CD4-positive, alpha-beta T cell treated with Interleukin-15 for 4 hours (primary cell): ENCODE data around the gene YIPF2.

Experiments used
- DNase-seq: peaks from one replicate; pipeline ENCODE4 v3.0.0-alpha.2; 2020; ENCODE audit warnings: low spot score

YIPF2 gene

GRCh38 chr19:10936661-10937084 lies 8.2 kb upstream of the YIPF2 start:
- DNase-seq, result peak; percentile 61

- no peak for DNase-seq
Observed at GRCh38 chr19:10935371-10936059, 7.1 kb upstream of the YIPF2 start.

- no peak for DNase-seq
Observed at GRCh38 chr19:10929402-10929794, 959 bp upstream of the YIPF2 start.

GRCh38 chr19:10927730-10928562 lies 493 bp downstream of the YIPF2 start:
- DNase-seq, result peak; percentile 6

- no peak for DNase-seq
Observed at GRCh38 chr19:10924597-10924996, 3.8 kb downstream of the YIPF2 start.

- no peak for DNase-seq
Observed at GRCh38 chr19:10923260-10924112, 5.0 kb downstream of the YIPF2 start.

- DNase-seq, result no peak
Observed at GRCh38 chr19:10922638-10923014, 5.8 kb downstream of the YIPF2 start.

- DNase-seq, result no peak
Observed at GRCh38 chr19:10921910-10922637, 6.4 kb downstream of the YIPF2 start.

GRCh38 chr19:10921199-10921909 lies 7.1 kb downstream of the YIPF2 start:
- no peak for DNase-seq

- no peak for DNase-seq
Observed at GRCh38 chr19:10920781-10921180, 7.7 kb downstream of the YIPF2 start.

GRCh38 chr19:10920288-10920655 lies 8.2 kb downstream of the YIPF2 start:
- no peak for DNase-seq

GRCh38 chr19:10919352-10920287 lies 8.8 kb downstream of the YIPF2 start:
- no peak for DNase-seq

GRCh38 chr19:10918359-10918758 lies 10.1 kb downstream of the YIPF2 start:
- DNase-seq, result no peak

GRCh38 chr19:10916602-10917001 lies 11.8 kb downstream of the YIPF2 start:
- no peak for DNase-seq

GRCh38 chr19:10915130-10916091 lies 13.0 kb downstream of the YIPF2 start:
- DNase-seq, result no peak

- DNase-seq, result no peak
Observed at GRCh38 chr19:10913716-10914340, 14.6 kb downstream of the YIPF2 start.

- DNase-seq, result no peak
Observed at GRCh38 chr19:10912619-10913018, 15.8 kb downstream of the YIPF2 start.

GRCh38 chr19:10911579-10912363 lies 16.7 kb downstream of the YIPF2 start:
- DNase-seq, result no peak
